ENCODE results near the gene MT2A. TPM values are rescaled to one million over a fixed set of nuclear protein-coding genes. Genes with fewer than 3 reads are reported as not detected.

MT2A gene
- total RNA-seq, 1 donor from 2014 or later, result 2.4 TPM

- Mint-ChIP-seq H3K36me3 (ENCODE audit: low read depth, unreplicated experiment) (no peaks in the 10 kb centered on the region), H3K27ac (ENCODE audit: unreplicated experiment) (no peak overlapping the region), H3K27me3 (ENCODE audit: unreplicated experiment) (peaks cover 36% of the 10 kb centered on the region), H3K4me3 (ENCODE audit: unreplicated experiment) (no peak overlapping the region), H3K4me1 (ENCODE audit: unreplicated experiment) (peaks cover 7% of the 10 kb centered on the region), H3K9me3 (ENCODE audit: unreplicated experiment) (no peaks in the 10 kb centered on the region)
- DNase-seq (ENCODE audit: low spot score), result no peak
- TF ChIP-seq, protein P1, sequence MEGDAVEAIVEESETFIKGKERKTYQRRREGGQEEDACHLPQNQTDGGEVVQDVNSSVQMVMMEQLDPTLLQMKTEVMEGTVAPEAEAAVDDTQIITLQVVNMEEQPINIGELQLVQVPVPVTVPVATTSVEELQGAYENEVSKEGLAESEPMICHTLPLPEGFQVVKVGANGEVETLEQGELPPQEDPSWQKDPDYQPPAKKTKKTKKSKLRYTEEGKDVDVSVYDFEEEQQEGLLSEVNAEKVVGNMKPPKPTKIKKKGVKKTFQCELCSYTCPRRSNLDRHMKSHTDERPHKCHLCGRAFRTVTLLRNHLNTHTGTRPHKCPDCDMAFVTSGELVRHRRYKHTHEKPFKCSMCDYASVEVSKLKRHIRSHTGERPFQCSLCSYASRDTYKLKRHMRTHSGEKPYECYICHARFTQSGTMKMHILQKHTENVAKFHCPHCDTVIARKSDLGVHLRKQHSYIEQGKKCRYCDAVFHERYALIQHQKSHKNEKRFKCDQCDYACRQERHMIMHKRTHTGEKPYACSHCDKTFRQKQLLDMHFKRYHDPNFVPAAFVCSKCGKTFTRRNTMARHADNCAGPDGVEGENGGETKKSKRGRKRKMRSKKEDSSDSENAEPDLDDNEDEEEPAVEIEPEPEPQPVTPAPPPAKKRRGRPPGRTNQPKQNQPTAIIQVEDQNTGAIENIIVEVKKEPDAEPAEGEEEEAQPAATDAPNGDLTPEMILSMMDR (IDR thresholded peaks at IDR 0.05; ENCODE audit: unreplicated experiment), result no peak
Observed at GRCh38 chr16:56631197-56631596, 22.8 kb downstream of the MT2A start.

GRCh38 chr16:56631832-56632155 lies 23.4 kb downstream of the MT2A start:
- peaks cover 41% of the 10 kb centered on the region for H3K27me3 Mint-ChIP-seq (ENCODE audit: unreplicated experiment)
- no peaks in the 10 kb centered on the region for H3K36me3 Mint-ChIP-seq (ENCODE audit: low read depth, unreplicated experiment)
- TF ChIP-seq, protein P1 (IDR thresholded peaks at IDR 0.05; ENCODE audit: unreplicated experiment), result no peak
- peaks cover 7% of the 10 kb centered on the region for H3K4me1 Mint-ChIP-seq (ENCODE audit: unreplicated experiment)
- H3K9me3 Mint-ChIP-seq (ENCODE audit: unreplicated experiment), result no peaks in the 10 kb centered on the region
- no peak overlapping the region for H3K27ac Mint-ChIP-seq (ENCODE audit: unreplicated experiment)
- H3K4me3 Mint-ChIP-seq (ENCODE audit: unreplicated experiment), result peak overlapping the region; percentile 63
- no peak for DNase-seq (ENCODE audit: low spot score)

GRCh38 chr16:56632156-56632847 lies 23.9 kb downstream of the MT2A start, which contains the start of gene MT1M:
TSS of gene MT1M (plus strand) at chr16:56632659. CDS start at chr16:56632732, 73 bp downstream.
- H3K27ac Mint-ChIP-seq (ENCODE audit: unreplicated experiment), result no peak within 1 kb of the TSS
- H3K27me3 Mint-ChIP-seq (ENCODE audit: unreplicated experiment), result peaks cover 39% of the 10 kb centered on the region

DNA sequence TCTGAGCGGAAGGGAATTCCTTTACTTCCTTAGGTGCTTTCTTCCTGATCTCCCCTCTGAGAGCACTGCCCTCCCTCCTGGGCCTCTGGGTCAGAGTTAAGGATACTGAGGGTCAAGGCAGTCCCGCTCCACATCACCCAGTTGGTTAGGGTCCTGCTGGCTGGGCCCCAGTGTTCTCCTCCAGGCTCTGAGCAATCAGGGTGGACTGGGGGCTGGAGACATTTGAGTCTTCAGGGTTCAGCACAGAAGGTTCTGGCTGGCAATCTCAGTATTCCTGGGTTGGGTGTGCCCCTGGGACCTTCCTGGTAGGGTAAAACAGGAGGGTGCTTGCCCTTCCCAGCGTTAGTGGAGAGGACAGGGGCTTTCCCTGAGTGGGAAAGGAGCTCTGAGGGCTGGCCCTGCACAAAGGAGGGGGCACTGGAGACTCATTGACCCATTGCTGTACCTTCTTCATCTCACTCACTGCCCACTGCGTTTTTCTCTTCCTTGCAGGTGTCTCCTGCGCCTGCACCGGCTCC lies 24.5 kb downstream of the MT2A start:
- Mint-ChIP-seq H3K27me3 (ENCODE audit: unreplicated experiment) (peaks cover 39% of the 10 kb centered on the region), H3K9me3 (ENCODE audit: unreplicated experiment) (no peaks in the 10 kb centered on the region), H3K36me3 (ENCODE audit: low read depth, unreplicated experiment) (no peaks in the 10 kb centered on the region), H3K4me1 (ENCODE audit: unreplicated experiment) (peaks cover 10% of the 10 kb centered on the region), H3K27ac (ENCODE audit: unreplicated experiment) (no peak overlapping the region), H3K4me3 (ENCODE audit: unreplicated experiment) (no peak overlapping the region)
- DNase-seq (ENCODE audit: low spot score), result no peak
- TF ChIP-seq, protein P1 (IDR thresholded peaks at IDR 0.05; ENCODE audit: unreplicated experiment), result no peak

More at GRCh38 chr16:56632156-56632847, 23.9 kb downstream of the MT2A start, which contains the start of gene MT1M:
- Mint-ChIP-seq H3K4me3 (ENCODE audit: unreplicated experiment) (peak within 1 kb of the TSS; percentile 63), H3K9me3 (ENCODE audit: unreplicated experiment) (no peaks in the 10 kb centered on the region), H3K4me1 (ENCODE audit: unreplicated experiment) (peaks cover 7% of the 10 kb centered on the region), H3K36me3 (ENCODE audit: low read depth, unreplicated experiment) (no peaks in the 10 kb centered on the region)
- TF ChIP-seq, protein P1 (IDR thresholded peaks at IDR 0.05; ENCODE audit: unreplicated experiment), result no peak
- no peak for DNase-seq (ENCODE audit: low spot score)

DNA sequence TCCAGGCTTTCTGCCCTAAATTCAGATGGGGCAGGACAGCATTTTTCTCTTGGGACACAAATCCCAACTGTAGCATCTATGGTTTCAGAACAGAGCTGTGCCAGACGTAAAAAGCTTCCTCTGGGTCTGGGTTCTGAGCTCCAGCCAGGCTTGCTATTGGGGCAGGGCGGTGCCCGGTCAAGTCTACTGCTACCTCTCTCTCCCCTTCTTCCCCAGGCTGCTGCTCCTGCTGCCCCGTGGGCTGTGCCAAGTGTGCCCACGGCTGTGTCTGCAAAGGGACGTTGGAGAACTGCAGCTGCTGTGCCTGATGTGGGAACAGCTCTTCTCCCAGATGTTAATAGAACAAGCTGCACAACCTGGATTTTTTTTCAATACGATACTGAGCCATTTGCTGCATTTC lies 25.2 kb downstream of the MT2A start:
- no peak overlapping the region for H3K27ac Mint-ChIP-seq (ENCODE audit: unreplicated experiment)
- H3K4me3 Mint-ChIP-seq (ENCODE audit: unreplicated experiment), result no peak overlapping the region
- peaks cover 39% of the 10 kb centered on the region for H3K27me3 Mint-ChIP-seq (ENCODE audit: unreplicated experiment)
- peaks cover 10% of the 10 kb centered on the region for H3K4me1 Mint-ChIP-seq (ENCODE audit: unreplicated experiment)
- no peaks in the 10 kb centered on the region for H3K36me3 Mint-ChIP-seq (ENCODE audit: low read depth, unreplicated experiment)
- DNase-seq (ENCODE audit: low spot score), result no peak
- TF ChIP-seq, protein P1 (IDR thresholded peaks at IDR 0.05; ENCODE audit: unreplicated experiment), result no peak
- H3K9me3 Mint-ChIP-seq (ENCODE audit: unreplicated experiment), result no peaks in the 10 kb centered on the region
